ENCODE data around the gene KNDC1. TPM values are rescaled to one million over a fixed set of nuclear protein-coding genes. Genes with fewer than 3 reads are reported as not detected.

KNDC1 gene
- total RNA-seq, 1 donor from 2014 or later = 0.55 TPM

DNA sequence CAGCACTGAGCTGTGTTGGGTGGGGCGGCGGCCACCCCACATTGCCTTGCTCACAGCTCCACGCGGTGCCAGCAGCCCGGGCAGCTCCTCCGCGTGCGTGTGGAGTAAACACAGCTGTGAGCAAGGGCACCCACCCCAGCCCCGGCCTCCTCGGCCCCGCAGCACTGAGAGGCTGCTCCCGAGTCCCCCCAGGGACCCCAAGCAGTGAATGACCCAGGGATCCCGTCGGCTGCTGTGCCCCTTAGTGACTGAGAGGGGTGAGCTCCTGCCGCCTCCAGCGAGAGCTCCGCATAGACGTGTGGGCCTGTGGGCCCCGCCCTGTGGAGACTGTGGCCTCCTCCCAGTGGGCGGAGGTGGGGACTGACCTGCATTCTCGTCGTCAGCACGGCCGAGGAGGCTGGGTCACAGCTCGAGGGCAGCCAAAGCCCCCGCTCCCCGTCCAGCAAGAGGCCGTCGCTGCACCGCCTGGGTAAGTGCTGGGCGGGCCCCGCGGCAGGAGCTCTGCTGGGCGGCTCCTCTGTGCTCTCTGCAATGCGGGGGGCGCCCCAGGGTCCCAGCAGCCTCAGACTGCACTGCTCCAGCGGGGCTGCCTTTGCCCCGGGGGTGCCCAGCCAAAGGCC lies 40.1 kb downstream of the KNDC1 start:
- peak; percentile 88 for DNase-seq (ENCODE audit: low spot score)
- Mint-ChIP-seq H3K4me3 (ENCODE audit: unreplicated experiment) (no peak overlapping the region), H3K27me3 (ENCODE audit: low read depth) (peaks cover 11% of the 10 kb centered on the region), H3K9me3 (ENCODE audit: low read depth) (no peaks in the 10 kb centered on the region), H3K4me1 (ENCODE audit: low read depth) (no peaks in the 10 kb centered on the region), H3K36me3 (ENCODE audit: low read depth) (no peaks in the 10 kb centered on the region), H3K27ac (ENCODE audit: unreplicated experiment) (no peak overlapping the region)
- TF ChIP-seq, protein P1, sequence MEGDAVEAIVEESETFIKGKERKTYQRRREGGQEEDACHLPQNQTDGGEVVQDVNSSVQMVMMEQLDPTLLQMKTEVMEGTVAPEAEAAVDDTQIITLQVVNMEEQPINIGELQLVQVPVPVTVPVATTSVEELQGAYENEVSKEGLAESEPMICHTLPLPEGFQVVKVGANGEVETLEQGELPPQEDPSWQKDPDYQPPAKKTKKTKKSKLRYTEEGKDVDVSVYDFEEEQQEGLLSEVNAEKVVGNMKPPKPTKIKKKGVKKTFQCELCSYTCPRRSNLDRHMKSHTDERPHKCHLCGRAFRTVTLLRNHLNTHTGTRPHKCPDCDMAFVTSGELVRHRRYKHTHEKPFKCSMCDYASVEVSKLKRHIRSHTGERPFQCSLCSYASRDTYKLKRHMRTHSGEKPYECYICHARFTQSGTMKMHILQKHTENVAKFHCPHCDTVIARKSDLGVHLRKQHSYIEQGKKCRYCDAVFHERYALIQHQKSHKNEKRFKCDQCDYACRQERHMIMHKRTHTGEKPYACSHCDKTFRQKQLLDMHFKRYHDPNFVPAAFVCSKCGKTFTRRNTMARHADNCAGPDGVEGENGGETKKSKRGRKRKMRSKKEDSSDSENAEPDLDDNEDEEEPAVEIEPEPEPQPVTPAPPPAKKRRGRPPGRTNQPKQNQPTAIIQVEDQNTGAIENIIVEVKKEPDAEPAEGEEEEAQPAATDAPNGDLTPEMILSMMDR (IDR thresholded peaks at IDR 0.05) = no peak

DNA sequence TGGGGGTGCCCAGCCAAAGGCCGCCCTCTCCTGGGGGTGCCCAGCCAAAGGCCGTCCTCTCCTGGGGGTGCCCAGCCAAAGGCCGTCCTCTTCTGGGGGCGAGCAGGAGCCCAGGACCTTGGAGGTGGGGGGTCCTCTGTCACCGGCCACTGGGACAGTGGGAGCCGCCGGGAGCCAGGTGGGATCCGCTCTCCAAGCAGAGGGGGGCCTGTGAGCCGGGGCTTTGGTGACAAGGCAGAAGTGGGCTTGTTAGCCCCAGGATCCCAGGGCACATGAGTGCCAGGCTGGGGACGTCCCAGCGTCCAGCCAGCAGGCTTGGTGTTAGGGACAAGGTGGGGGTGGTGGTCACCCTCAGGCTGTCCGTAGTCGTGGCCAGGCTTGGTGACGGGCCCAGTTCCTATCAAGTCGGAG lies 40.6 kb downstream of the KNDC1 start:
- no peaks in the 10 kb centered on the region for H3K9me3 Mint-ChIP-seq (ENCODE audit: low read depth)
- no peaks in the 10 kb centered on the region for H3K4me1 Mint-ChIP-seq (ENCODE audit: low read depth)
- no peak overlapping the region for H3K27ac Mint-ChIP-seq (ENCODE audit: unreplicated experiment)
- TF ChIP-seq, protein P1 (IDR thresholded peaks at IDR 0.05) = no peak
- no peaks in the 10 kb centered on the region for H3K36me3 Mint-ChIP-seq (ENCODE audit: low read depth)
- no peak overlapping the region for H3K4me3 Mint-ChIP-seq (ENCODE audit: unreplicated experiment)
- DNase-seq (ENCODE audit: low spot score) = peak; percentile 93
- H3K27me3 Mint-ChIP-seq (ENCODE audit: low read depth) = peaks cover 14% of the 10 kb centered on the region

- TF ChIP-seq, protein P1 (IDR thresholded peaks at IDR 0.05) = no peak
- H3K4me1 Mint-ChIP-seq (ENCODE audit: low read depth) = no peaks in the 10 kb centered on the region
- peak; percentile 92 for DNase-seq (ENCODE audit: low spot score)
- no peak overlapping the region for H3K4me3 Mint-ChIP-seq (ENCODE audit: unreplicated experiment)
- H3K36me3 Mint-ChIP-seq (ENCODE audit: low read depth) = no peaks in the 10 kb centered on the region
- H3K27me3 Mint-ChIP-seq (ENCODE audit: low read depth) = peaks cover 14% of the 10 kb centered on the region
- H3K27ac Mint-ChIP-seq (ENCODE audit: unreplicated experiment) = no peak overlapping the region
- H3K9me3 Mint-ChIP-seq (ENCODE audit: low read depth) = no peaks in the 10 kb centered on the region
These were observed 41.3 kb downstream of the KNDC1 start for GRCh38 chr10:133201151-133201947.

DNA sequence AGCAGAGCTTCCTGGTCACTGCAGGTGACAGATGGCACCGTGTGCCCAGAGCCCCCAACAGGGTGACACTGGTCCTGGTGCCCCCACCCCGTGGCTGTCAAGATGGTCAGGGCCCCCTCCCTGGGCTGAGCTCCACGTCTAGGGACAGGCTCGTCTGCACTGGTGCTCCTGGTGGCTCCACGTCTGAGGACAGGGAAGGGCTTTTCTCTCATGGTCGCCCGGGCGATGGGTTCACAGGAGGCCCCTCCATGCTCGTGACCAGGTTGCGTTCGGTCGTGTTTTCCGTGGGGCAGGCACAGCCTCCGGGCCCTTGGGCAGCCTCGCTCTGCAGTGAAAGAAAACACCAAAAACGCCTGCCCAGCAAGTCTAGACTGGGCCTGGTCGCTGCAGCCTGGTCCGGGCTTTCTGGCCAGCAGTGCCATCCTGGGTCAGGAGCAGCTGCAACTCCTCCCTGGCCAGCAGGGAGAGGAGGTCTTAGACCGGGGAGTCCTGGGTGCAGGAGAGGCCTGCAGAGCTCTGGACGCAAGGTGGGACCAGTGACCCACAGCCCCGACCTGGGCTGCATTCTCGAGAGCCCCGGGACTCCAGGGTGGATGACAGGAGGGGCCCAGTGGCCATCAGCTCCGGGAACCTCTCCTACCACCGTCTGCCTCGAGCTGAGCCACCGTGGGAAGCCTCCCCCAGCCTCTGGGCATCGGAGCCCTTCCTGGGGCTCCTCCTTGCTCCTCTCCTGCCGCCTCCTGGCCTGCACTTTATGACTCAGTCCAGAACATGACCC lies 42.1 kb downstream of the KNDC1 start:
- DNase-seq (ENCODE audit: low spot score) = peak; percentile 81
- peaks cover 14% of the 10 kb centered on the region for H3K27me3 Mint-ChIP-seq (ENCODE audit: low read depth)

More for the DNA sequence above, 42.1 kb downstream of the KNDC1 start:
- Mint-ChIP-seq H3K9me3 (ENCODE audit: low read depth) (no peaks in the 10 kb centered on the region), H3K27ac (ENCODE audit: unreplicated experiment) (no peak overlapping the region), H3K4me1 (ENCODE audit: low read depth) (no peaks in the 10 kb centered on the region), H3K36me3 (ENCODE audit: low read depth) (no peaks in the 10 kb centered on the region), H3K4me3 (ENCODE audit: unreplicated experiment) (no peak overlapping the region)
- TF ChIP-seq, protein P1 (IDR thresholded peaks at IDR 0.05) = no peak

Measured in chondrocyte (in vitro differentiated cells).